H1 (cell line): Measurements from ENCODE around the gene SPRR4. TPM values are rescaled to one million over a fixed set of nuclear protein-coding genes. Genes with fewer than 3 reads are reported as not detected.

ENCODE experiments used
- CTCF ChIA-PET: fragments of 300-600 bp; sonication (Branson Sonifier 250); formaldehyde crosslinking; loops from one replicate; lab custom pipeline; 2021; ENCODE audit not compliant: partially characterized antibody; lab: Charles Lee
- POLR2A ChIA-PET: fragments of 300-600 bp; sonication (Branson Sonifier 250); formaldehyde crosslinking; loops from one replicate; lab custom pipeline; 2021; ENCODE audit warnings: inconsistent platforms; ENCODE audit not compliant: partially characterized antibody; lab: Charles Lee
- DNase-seq, 2 experiments: peaks; one replicate each; pipeline versions ENCODE4 v3.0.0 to v3.0.0-alpha.2; 2010 to 2022; ENCODE audit warnings: low spot score in 2 of 2, low read depth in 1 of 2, mixed read lengths in 1 of 2
- FAIRE-seq: peaks from 2 replicates; lab custom pipeline; 2011; peaks lifted over from hg19 to GRCh38; lab: Jason Lieb, UNC
- H2AFZ ChIP-seq: 2 replicates; pipeline ENCODE4 v1.8.1; 2012; ENCODE audit warnings: low read length, inconsistent platforms
- H2AK5ac ChIP-seq: 2 replicates; pipeline ENCODE4 v1.6.1; 2013; ENCODE audit warnings: low read depth, low read length
- H2BK120ac ChIP-seq: replicated peaks from 2 replicates; pipeline ENCODE3; 2013; ENCODE audit warnings: low read depth, low read length, inconsistent platforms
- H2BK12ac ChIP-seq: 2 replicates; pipeline ENCODE4 v1.6.1; 2013; ENCODE audit warnings: low read depth, low read length
- H2BK15ac ChIP-seq: 2 replicates; pipeline ENCODE4 v1.6.1; 2013; ENCODE audit warnings: low read length
- H2BK20ac ChIP-seq: 2 replicates; pipeline ENCODE4 v1.6.1; 2013; ENCODE audit warnings: low read length
- H2BK5ac ChIP-seq: 2 replicates; pipeline ENCODE4 v1.6.1; 2013; ENCODE audit warnings: low read depth, low read length
- H3K14ac ChIP-seq: 2 replicates; pipeline ENCODE4 v1.6.1; 2013; ENCODE audit warnings: inconsistent platforms; ENCODE audit not compliant: insufficient read length
- H3K18ac ChIP-seq: 2 replicates; pipeline ENCODE4 v1.6.1; 2013; ENCODE audit warnings: low read length; ENCODE audit errors: extremely low read depth
- H3K23ac ChIP-seq: 2 replicates; pipeline ENCODE4 v1.6.1; 2013; ENCODE audit warnings: inconsistent platforms; ENCODE audit not compliant: insufficient read length
- H3K23me2 ChIP-seq: 2 replicates; pipeline ENCODE4 v1.6.1; 2013; ENCODE audit warnings: low read depth, low read length
- H3K27ac ChIP-seq: 2 replicates; pipeline ENCODE4 v1.6.1; 2011; ENCODE audit warnings: low read depth, low read length, inconsistent platforms
- H3K27me3 ChIP-seq, 4 experiments: replicated peaks in 1 of 4; 1 replicate in 1 of 4; 2 replicates in 3 of 4; pipeline versions ENCODE4 v1.6.1 to v1.8.1; 2011 to 2013; ENCODE audit warnings: low read length in 3 of 4, mild to moderate bottlenecking in 3 of 4, inconsistent platforms in 2 of 4, mixed read lengths in 2 of 4, moderate library complexity in 1 of 4; ENCODE audit not compliant: control insufficient read depth in 3 of 4, insufficient read depth in 3 of 4; ENCODE audit errors: extremely low read depth in 1 of 4
- H3K36me3 ChIP-seq, 4 experiments: 2 replicates each; pipeline versions ENCODE4 v1.6.1 to v1.8.1; 2011 to 2013; ENCODE audit warnings: mild to moderate bottlenecking in 4 of 4, low read length in 3 of 4, moderate library complexity in 2 of 4, control low read depth in 1 of 4, inconsistent platforms in 1 of 4; ENCODE audit not compliant: insufficient read depth in 4 of 4, control insufficient read depth in 2 of 4
- H3K4ac ChIP-seq: replicated peaks from 2 replicates; pipeline ENCODE3; 2013; ENCODE audit warnings: low read length, low read depth, mixed read lengths, inconsistent platforms; ENCODE audit not compliant: insufficient read length
- H3K4me1 ChIP-seq, 4 experiments: replicated peaks in 1 of 4; 1 replicate in 1 of 4; 2 replicates in 3 of 4; pipeline versions ENCODE4 v1.6.1 to v1.8.1; 2011 to 2013; ENCODE audit warnings: low read length in 3 of 4, inconsistent platforms in 2 of 4, mixed read lengths in 1 of 4; ENCODE audit not compliant: insufficient read depth in 4 of 4, control insufficient read depth in 3 of 4
- H3K4me2 ChIP-seq, 2 experiments: 2 replicates each; pipeline versions ENCODE4 v1.6.1 to v1.8.1; 2011 to 2013; ENCODE audit warnings: low read depth in 2 of 2, low read length in 2 of 2, control low read depth in 1 of 2, inconsistent platforms in 1 of 2, mild to moderate bottlenecking in 1 of 2; ENCODE audit not compliant: insufficient read depth in 1 of 2
- H3K4me3 ChIP-seq, 4 experiments: fragments of 200-600, 300-600 bp in 1 of 4; sonication (generic), shearing (Covaris generic), sonication (Bioruptor Twin) in 1 of 4; 2 replicates each; pipeline versions ENCODE4 v1.5.1 to v1.8.1; 2011 to 2016; ENCODE audit warnings: low read length in 4 of 4, low read depth in 3 of 4, control low read depth in 2 of 4, inconsistent platforms in 2 of 4, mild to moderate bottlenecking in 2 of 4, mixed read lengths in 1 of 4, moderate library complexity in 1 of 4; ENCODE audit not compliant: insufficient read depth in 2 of 4; ENCODE audit errors: extremely low read depth in 1 of 4
- H3K56ac ChIP-seq: replicated peaks from 2 replicates; pipeline ENCODE3; 2013; ENCODE audit warnings: low read depth, mild to moderate bottlenecking, mixed read lengths, low read length, inconsistent platforms; ENCODE audit not compliant: insufficient read length
- H3K79me1 ChIP-seq: 2 replicates; pipeline ENCODE4 v1.6.1; 2013; ENCODE audit warnings: low read depth, low read length, control low read depth
- H3K79me2 ChIP-seq, 2 experiments: 2 replicates each; pipeline versions ENCODE4 v1.6.1 to v1.8.1; 2012 to 2013; ENCODE audit warnings: low read length in 2 of 2, mild to moderate bottlenecking in 2 of 2, inconsistent platforms in 1 of 2; ENCODE audit not compliant: insufficient read depth in 2 of 2, control insufficient read depth in 1 of 2
- H3K9ac ChIP-seq, 4 experiments: replicated peaks in 1 of 4; 1 replicate in 1 of 4; 2 replicates in 3 of 4; pipeline versions ENCODE4 v1.6.1 to v1.8.1; 2011 to 2013; ENCODE audit warnings: low read depth in 3 of 4, low read length in 3 of 4, control low read depth in 2 of 4, mild to moderate bottlenecking in 2 of 4, moderate library complexity in 2 of 4, inconsistent platforms in 1 of 4; ENCODE audit errors: extremely low read depth in 1 of 4
- H3K9me3 ChIP-seq, 2 experiments: 2 replicates each; pipeline versions ENCODE4 v1.6.1 to v1.8.1; 2012 to 2013; ENCODE audit warnings: mild to moderate bottlenecking in 2 of 2, moderate library complexity in 2 of 2, control low read depth in 1 of 2, inconsistent platforms in 1 of 2, low read depth in 1 of 2, low read length in 1 of 2, mixed read lengths in 1 of 2; ENCODE audit not compliant: insufficient read depth in 2 of 2
- H4K20me1 ChIP-seq, 2 experiments: replicated peaks in 1 of 2; 2 replicates each; pipeline versions ENCODE3 to v1.8.1; 2011 to 2013; ENCODE audit warnings: inconsistent platforms in 2 of 2, low read length in 2 of 2, mild to moderate bottlenecking in 1 of 2; ENCODE audit not compliant: insufficient read depth in 2 of 2, control insufficient read depth in 1 of 2
- H4K5ac ChIP-seq: 2 replicates; pipeline ENCODE4 v1.6.1; 2013; ENCODE audit warnings: low read length, low read depth, mixed read lengths, inconsistent platforms; ENCODE audit not compliant: insufficient read length
- H4K8ac ChIP-seq: 2 replicates; pipeline ENCODE4 v1.8.0; 2013; ENCODE audit warnings: mild to moderate bottlenecking, moderate library complexity, low read length, inconsistent platforms; ENCODE audit not compliant: insufficient read depth; ENCODE audit errors: extremely low read depth
- H4K91ac ChIP-seq: replicated peaks from 2 replicates; pipeline ENCODE3; 2013; ENCODE audit warnings: low read length, mixed read lengths, inconsistent platforms; ENCODE audit not compliant: insufficient read length
- ATF2 ChIP-seq: IDR thresholded peaks from 2 replicates; pipeline ENCODE4 v1.6.1; 2012; ENCODE audit warnings: low read length, inconsistent platforms
- CTBP2 ChIP-seq: IDR thresholded peaks from 2 replicates; pipeline ENCODE4 v1.7.0; 2011; ENCODE audit warnings: borderline replicate concordance, mild to moderate bottlenecking, moderate library complexity, mixed read lengths, low read length; ENCODE audit not compliant: insufficient read depth, insufficient read length
- GTF2F1 ChIP-seq: IDR thresholded peaks from 2 replicates; pipeline ENCODE4 v1.6.1; 2012; ENCODE audit warnings: low read depth, low read length, improper control_type of control experiment, borderline replicate concordance
- JUN ChIP-seq: IDR thresholded peaks from 2 replicates; pipeline ENCODE4 v1.6.1; 2011; ENCODE audit warnings: low read depth, mild to moderate bottlenecking, improper control_type of control experiment, low read length
- WGBS, 2 experiments: shearing (Covaris generic) in 1 of 2; methylation state at CpG; one replicate each; pipeline versions ENCODE4 v1.1.6 to v1.1.7; 2013 to 2015; ENCODE audit warnings: low lambda C conversion rate in 2 of 2, mixed read lengths in 2 of 2, inconsistent platforms in 1 of 2, low coverage in 1 of 2, missing lambda C conversion rate in 1 of 2; ENCODE audit not compliant: insufficient replicate concordance in 2 of 2, insufficient coverage in 1 of 2, insufficient read length in 1 of 2; ENCODE audit errors: extremely low coverage in 1 of 2, missing lambda C conversion rate in 1 of 2; 5-methylcytosine and 5-hydroxymethylcytosine counted together
- polyA plus RNA-seq, 7 experiments: library from polyadenylated mRNA; depleted of rRNA in 3 of 7; stranded (reverse) in 5 of 7; unstranded in 2 of 7; fragments of >200 nt in 5 of 7; fragments of 200-250 nt in 2 of 7; gene quantifications; 1 replicate in 5 of 7; 2 replicates in 1 of 7; 4 replicates in 1 of 7; pipeline versions ENCODE4 v1.2.1 to v1.2.3, GENCODE V29; 2011 to 2013; ENCODE audit warnings: missing spikeins in 2 of 7, mixed read lengths in 2 of 7
- total RNA-seq: library from RNA; stranded (reverse); fragmentation: NEBNext Ultra II Directional; extraction: Animal tissue kit (Norgen Biotek cat#: 25700); gene quantifications from 2 replicates; pipeline ENCODE4 v1.2.1, GENCODE V29; 2021

Gene SPRR4
- total and polyA plus RNA-seq, 2 of the 8 experiments (the other 6 are each of a cell fraction or from before 2014, with no cell fraction given) = not detected

- H3K9me3 ChIP-seq = peaks cover 16 to 18% of the 10 kb centered on the region in 2 experiments
- H4K5ac ChIP-seq = no peak overlapping the region
- H3K4me3 ChIP-seq = no peak overlapping the region
- no peak overlapping the region for H4K91ac ChIP-seq
- H2AFZ ChIP-seq = no peak overlapping the region
- DNase-seq = no peak
- CTCF ChIA-PET = no interaction called here
- 79% methylated on average over 2 of the region's 2 CpGs; no CpG with 5 or more reads in 1 of the 2 experiments for WGBS, 2 experiments
- H3K36me3 ChIP-seq = peaks cover 0 to 5% (median 0%) of the 10 kb centered on the region in 4 experiments; a peak in 1 of 8 replicates
- no peak overlapping the region for H3K4ac ChIP-seq
- no peak overlapping the region for H3K18ac ChIP-seq
- H3K4me2 ChIP-seq = no peak overlapping the region
- H2BK12ac ChIP-seq = no peak overlapping the region
- H4K8ac ChIP-seq = no peak overlapping the region
- POLR2A ChIA-PET = no interaction called here
- no peaks in the 10 kb centered on the region for H4K20me1 ChIP-seq
- no peak overlapping the region for H2BK15ac ChIP-seq
- H2BK20ac ChIP-seq = no peak overlapping the region
- H3K56ac ChIP-seq = no peak overlapping the region
- no peak overlapping the region for H2AK5ac ChIP-seq
- no peak overlapping the region for H2BK120ac ChIP-seq
- no peaks in the 10 kb centered on the region for H3K4me1 ChIP-seq
- no peak overlapping the region for H3K23ac ChIP-seq
- no peaks in the 10 kb centered on the region for H3K79me2 ChIP-seq
- H2BK5ac ChIP-seq = no peak overlapping the region
- H3K23me2 ChIP-seq = no peaks in the 10 kb centered on the region
- H3K79me1 ChIP-seq = no peaks in the 10 kb centered on the region
- FAIRE-seq = no peak
- H3K27me3 ChIP-seq = no peaks in the 10 kb centered on the region
- no peak overlapping the region for H3K14ac ChIP-seq
- H3K27ac ChIP-seq = no peak overlapping the region
- H3K9ac ChIP-seq = no peak overlapping the region
- no peak for TF ChIP-seq CTBP2
- no peak for TF ChIP-seq JUN
- TF ChIP-seq ATF2 = no peak
- TF ChIP-seq GTF2F1 = no peak
These were observed 46.3 kb upstream of the SPRR4 start for GRCh38 chr1:152924191-152924590.
